Small intestine (tissue), 7 donors: ENCODE data around the gene ERF. TPM values are rescaled to one million over a fixed set of nuclear protein-coding genes. Genes with fewer than 3 reads are reported as not detected.
"Not testable (repeated sequence)": the region's sequence is repeated elsewhere in the genome, so short reads cannot be mapped to it uniquely, and the experiment has no call there.

Experiments used
- DNase-seq, 2 donors: peaks; one replicate each; pipeline versions ENCODE4 v3.0.0 to v3.0.0-alpha.2; 2013
- FAIRE-seq: peaks from 2 replicates; lab custom pipeline; 2012; peaks lifted over from hg19 to GRCh38; lab: Jason Lieb, UNC
- H3K27ac ChIP-seq, 3 donors: one replicate each; pipeline ENCODE4 v1.5.1; 2013; ENCODE audit warnings: low read length in 2 of 3, mild to moderate bottlenecking in 2 of 3, control low read depth in 1 of 3, inconsistent platforms in 1 of 3, low read depth in 1 of 3, moderate library complexity in 1 of 3
- H3K27me3 ChIP-seq, 3 donors: one replicate each; pipeline ENCODE4 v1.6.1; 2013; ENCODE audit warnings: low read length in 3 of 3, inconsistent platforms in 1 of 3; ENCODE audit not compliant: control insufficient read depth in 3 of 3, insufficient read depth in 3 of 3
- H3K36me3 ChIP-seq, 3 donors: one replicate each; pipeline ENCODE4 v1.6.1; 2013; ENCODE audit warnings: low read length in 3 of 3, inconsistent platforms in 1 of 3, low read depth in 1 of 3, mild to moderate bottlenecking in 1 of 3, moderate library complexity in 1 of 3; ENCODE audit not compliant: control insufficient read depth in 3 of 3, insufficient read depth in 2 of 3
- H3K4me1 ChIP-seq, 3 donors: one replicate each; pipeline ENCODE4 v1.6.1; 2013; ENCODE audit warnings: low read length in 2 of 3, inconsistent platforms in 1 of 3, low read depth in 1 of 3, mild to moderate bottlenecking in 1 of 3, moderate library complexity in 1 of 3; ENCODE audit not compliant: control insufficient read depth in 3 of 3, insufficient read depth in 2 of 3
- H3K4me3 ChIP-seq, 3 donors: one replicate each; pipeline ENCODE4 v1.5.1; 2013; ENCODE audit warnings: low read length in 3 of 3, control low read depth in 1 of 3, inconsistent platforms in 1 of 3, low read depth in 1 of 3, mild to moderate bottlenecking in 1 of 3, moderate library complexity in 1 of 3
- H3K9me3 ChIP-seq, 2 donors: one replicate each; pipeline ENCODE4 v1.6.1; 2013; ENCODE audit warnings: low read depth in 1 of 2, low read length in 1 of 2; ENCODE audit not compliant: control insufficient read depth in 2 of 2, insufficient read depth in 1 of 2
- WGBS, 3 donors: extraction: QIAGEN DNeasy Blood & Tissue Kit; methylation state at CpG; one replicate each; pipeline ENCODE4 v1.1.7; 2013; 5-methylcytosine and 5-hydroxymethylcytosine counted together
- polyA plus RNA-seq, 4 donors: library from polyadenylated mRNA; stranded (reverse) in 3 of 4; unstranded in 1 of 4; fragments of 200-250 nt in 3 of 4; fragments of 120-200 nt in 1 of 4; gene quantifications; one replicate each; pipeline versions ENCODE4 v1.2.1 to v1.2.3, GENCODE V29; 2013
- donor health status: healthy with polysubstance abuse.
- donor health status: control.
- donor health status: control.
- donor health status: Bipolar disorder and iron deficiency.
- donor health status: healthy.

The ERF gene
- polyA plus RNA-seq, 4 donors: 28.6 to 60.7 (median 41.7) TPM

DNA sequence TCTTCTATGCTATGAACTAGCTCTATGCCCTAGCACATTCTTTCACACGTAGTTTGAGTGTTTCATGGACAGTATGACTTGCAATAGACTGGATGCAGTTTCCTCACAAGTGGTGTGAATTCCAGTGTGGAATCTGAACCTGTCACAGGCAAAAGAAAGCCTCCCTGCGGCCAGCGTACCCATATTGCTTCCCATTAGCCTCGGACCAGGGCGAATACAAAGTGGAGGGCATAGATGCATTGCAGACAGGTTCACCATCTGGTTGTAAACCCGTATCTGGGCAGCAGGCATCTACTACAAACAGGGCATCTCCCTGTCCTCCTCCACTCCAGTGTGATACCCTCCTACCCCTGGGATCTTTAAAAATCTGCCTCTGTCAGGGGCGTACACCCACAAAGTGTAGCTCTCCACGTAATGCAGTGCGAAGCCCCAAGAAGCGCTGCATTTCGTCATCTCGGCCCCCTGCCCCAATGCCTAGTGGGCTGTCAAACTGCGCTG lies 12.8 kb upstream of the ERF start:
- Histone ChIP-seq H3K27me3 (no peaks in the 10 kb centered on the region), H3K4me1 (peaks cover 0 to 29% (median 7%) of the 10 kb centered on the region in 3 donors), H3K4me3 (peak overlapping the region in 2 of 3 donors; percentile 21 to 84), H3K36me3 (peaks cover 3 to 14% (median 3%) of the 10 kb centered on the region in 3 donors), H3K9me3 (no peaks in the 10 kb centered on the region), H3K27ac (peak overlapping the region; percentile 62 to 100 (median 97))
- WGBS, 3 donors: 5 to 12% (median 11%) methylated on average over 13 of the region's 13 CpGs
- FAIRE-seq: no peak
- no peak for DNase-seq

DNA sequence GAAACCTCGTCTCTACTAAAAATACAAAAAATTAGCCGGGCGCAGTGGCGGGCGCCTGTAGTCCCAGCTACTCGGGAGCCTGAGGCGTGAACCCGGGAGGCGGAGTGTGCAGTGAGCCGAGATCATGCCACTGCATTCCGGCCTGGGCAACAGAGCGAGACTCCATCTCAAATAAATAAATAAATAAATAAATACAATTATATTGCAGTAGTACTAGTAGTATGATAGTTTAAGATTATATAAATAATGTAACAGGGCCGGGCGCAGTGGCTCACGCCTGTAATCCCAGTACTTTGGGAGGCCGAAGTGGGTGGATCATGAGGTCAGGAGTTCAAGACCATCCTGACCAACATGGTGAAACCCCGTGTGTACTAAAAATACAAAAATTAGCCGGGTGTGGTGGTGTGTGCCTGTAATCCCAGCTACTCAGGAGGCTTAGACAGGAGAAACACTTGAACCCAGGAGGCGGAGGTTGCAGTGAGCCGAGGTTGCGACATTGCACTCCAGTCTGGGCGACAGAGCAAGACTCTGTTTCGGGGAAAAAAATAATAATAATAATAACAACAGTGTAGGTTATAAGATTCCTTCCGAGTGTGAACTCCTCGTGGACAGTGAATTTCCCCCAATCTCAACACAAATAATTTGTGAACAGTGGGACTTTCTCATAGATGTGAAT lies 12.1 kb upstream of the ERF start:
- not testable (repeated sequence) for H3K27me3 ChIP-seq, H3K4me3 ChIP-seq, H3K9me3 ChIP-seq, DNase-seq, H3K27ac ChIP-seq, FAIRE-seq, H3K36me3 ChIP-seq
- H3K4me1 ChIP-seq: peaks cover 0 to 29% (median 7%) of the 10 kb centered on the region in 3 donors
- WGBS, 3 donors: 91 to 95% (median 91%) methylated on average over 20 to 25 of the region's 25 CpGs

DNA sequence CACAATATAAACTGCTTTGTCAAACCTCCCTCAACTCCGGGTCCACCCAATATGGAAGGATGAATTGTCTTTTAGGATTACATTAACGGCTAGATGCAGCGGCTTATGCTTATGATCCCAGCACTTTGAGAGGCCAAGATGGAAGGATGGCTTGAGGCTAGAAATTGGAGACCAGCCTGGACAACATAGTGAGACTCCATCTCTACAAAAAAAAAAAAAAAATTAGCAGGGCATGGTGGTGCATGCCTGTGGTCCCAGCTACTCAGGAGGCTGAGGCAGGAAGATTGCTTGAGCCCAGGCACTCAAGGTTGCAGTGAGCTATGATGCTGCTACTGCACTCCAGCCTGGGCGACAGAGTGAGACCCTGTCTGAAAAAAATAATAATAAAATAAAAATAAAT lies 11.2 kb upstream of the ERF start:
- H3K27me3 ChIP-seq, H3K27ac ChIP-seq, FAIRE-seq, DNase-seq, H3K36me3 ChIP-seq, H3K4me3 ChIP-seq, H3K9me3 ChIP-seq: not testable (repeated sequence)
- WGBS, 3 donors: 94% methylated on average over 4 of the region's 4 CpGs
- peaks cover 0 to 19% (median 7%) of the 10 kb centered on the region in 3 donors for H3K4me1 ChIP-seq

DNA sequence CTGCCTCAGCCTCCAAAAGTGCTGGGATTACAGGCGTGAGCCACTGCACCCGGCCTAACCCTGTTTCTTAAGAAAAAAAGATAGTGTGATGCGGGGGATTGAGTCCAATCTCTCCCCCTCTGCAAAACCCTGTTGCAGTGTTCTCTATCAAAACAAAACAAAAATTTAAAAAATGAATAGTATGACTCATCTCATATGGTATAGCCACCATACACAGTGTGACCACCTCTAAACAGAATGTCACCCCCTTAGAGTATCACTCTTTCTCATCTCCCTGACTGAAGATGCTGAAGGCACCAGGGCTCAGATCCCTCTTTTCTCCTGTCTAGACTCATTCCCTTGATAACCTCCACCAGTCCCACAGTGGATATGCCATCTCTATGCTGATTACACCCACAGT lies 6.8 kb upstream of the ERF start:
- WGBS, 3 donors: 81 to 92% (median 89%) methylated on average over 3 of the region's 3 CpGs
- FAIRE-seq: no peak
- no peaks in the 10 kb centered on the region for H3K36me3 ChIP-seq
- H3K27me3 ChIP-seq: no peaks in the 10 kb centered on the region
- H3K27ac ChIP-seq: no peak overlapping the region
- no peak for DNase-seq
- no peaks in the 10 kb centered on the region for H3K9me3 ChIP-seq
- H3K4me3 ChIP-seq: no peak overlapping the region
- peaks cover 0 to 3% (median 0%) of the 10 kb centered on the region in 3 donors for H3K4me1 ChIP-seq

DNA sequence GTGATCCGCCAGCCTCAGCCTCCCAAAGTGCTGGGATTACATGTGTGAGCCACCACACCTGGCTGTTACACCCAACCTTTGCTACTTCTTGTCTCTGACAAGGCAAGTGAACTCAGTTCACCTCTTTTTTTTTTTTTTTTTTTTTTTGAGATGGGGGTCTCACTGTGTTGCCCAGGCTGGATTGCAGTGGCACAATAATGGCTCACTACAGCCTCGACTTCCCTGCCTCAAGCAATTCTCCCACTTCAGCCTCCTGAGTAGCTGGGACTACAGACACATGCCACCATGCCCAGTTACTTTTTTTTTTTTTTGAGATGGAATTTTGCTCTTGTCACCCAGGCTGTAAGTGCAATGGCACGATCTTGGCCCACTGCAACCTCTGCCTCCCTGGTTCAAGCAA lies 2.9 kb upstream of the ERF start:
- Histone ChIP-seq H3K27ac (peak overlapping the region in 1 of 3 donors; percentile 4), H3K4me1 (peaks cover 0 to 11% (median 0%) of the 10 kb centered on the region in 3 donors)
- FAIRE-seq, H3K4me3 ChIP-seq, H3K36me3 ChIP-seq, DNase-seq, H3K9me3 ChIP-seq, H3K27me3 ChIP-seq: not testable (repeated sequence)
- 56 to 77% (median 59%) methylated on average over 3 of the region's 3 CpGs for WGBS, 3 donors

DNA sequence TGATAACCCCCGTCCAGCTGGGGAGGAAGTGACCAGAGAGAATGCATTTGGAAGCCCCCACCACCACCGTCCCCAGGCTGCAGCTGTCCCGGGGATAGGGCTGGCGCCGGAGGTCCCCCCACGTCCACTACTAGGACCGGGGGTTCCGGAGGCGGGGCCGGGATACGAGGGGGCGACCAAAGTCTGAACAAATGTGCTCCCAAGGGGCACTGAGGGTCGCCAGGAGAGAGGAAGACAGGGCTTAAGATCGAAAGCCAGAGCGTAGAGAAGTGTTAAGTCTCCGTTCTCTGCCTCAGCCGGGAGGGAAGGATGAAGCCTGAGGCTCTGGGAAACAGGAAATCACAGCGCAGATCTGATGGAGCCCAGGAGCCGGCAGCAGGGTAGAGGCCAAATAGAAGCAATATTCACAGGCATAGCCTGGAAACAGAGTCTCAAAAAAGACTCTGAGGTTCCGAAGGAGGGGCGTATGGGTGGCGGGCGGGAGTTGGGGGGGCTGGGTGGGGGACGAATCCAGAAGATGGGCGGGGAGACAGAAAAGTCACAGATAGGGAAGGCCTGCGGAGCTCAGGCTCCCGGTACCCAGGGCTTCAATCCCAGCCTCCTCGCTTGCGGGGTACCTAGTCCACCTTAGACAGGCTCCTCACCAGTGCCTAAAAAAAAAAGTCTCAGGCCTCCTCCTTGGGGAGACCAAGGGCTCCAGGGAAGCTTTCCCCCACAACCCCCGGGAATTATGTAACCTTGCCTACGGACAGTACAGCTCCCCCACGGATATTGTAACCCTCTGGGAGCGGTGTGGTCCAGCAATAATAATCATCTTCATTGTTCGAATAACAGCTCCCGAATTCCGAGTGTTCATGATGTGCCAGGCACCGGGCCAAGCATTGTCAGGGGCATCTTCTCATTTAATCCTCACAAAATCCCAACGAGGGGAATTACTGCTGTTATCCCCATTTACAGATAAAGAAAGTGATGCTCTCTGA lies 1.1 kb upstream of the ERF start:
- Histone ChIP-seq H3K4me1 (peaks cover 6 to 26% (median 15%) of the 10 kb centered on the region in 3 donors), H3K27me3 (no peaks in the 10 kb centered on the region), H3K4me3 (peak overlapping the region; percentile 51 to 86 (median 66)), H3K27ac (peak overlapping the region; percentile 59 to 91 (median 88)), H3K36me3 (peaks cover 0 to 18% (median 0%) of the 10 kb centered on the region in 3 donors), H3K9me3 (no peaks in the 10 kb centered on the region)
- FAIRE-seq (no peak), DNase-seq (peak in 1 of 2 donors; percentile 68)
- 5 to 9% (median 6%) methylated on average over 38 of the region's 38 CpGs for WGBS, 3 donors

DNA sequence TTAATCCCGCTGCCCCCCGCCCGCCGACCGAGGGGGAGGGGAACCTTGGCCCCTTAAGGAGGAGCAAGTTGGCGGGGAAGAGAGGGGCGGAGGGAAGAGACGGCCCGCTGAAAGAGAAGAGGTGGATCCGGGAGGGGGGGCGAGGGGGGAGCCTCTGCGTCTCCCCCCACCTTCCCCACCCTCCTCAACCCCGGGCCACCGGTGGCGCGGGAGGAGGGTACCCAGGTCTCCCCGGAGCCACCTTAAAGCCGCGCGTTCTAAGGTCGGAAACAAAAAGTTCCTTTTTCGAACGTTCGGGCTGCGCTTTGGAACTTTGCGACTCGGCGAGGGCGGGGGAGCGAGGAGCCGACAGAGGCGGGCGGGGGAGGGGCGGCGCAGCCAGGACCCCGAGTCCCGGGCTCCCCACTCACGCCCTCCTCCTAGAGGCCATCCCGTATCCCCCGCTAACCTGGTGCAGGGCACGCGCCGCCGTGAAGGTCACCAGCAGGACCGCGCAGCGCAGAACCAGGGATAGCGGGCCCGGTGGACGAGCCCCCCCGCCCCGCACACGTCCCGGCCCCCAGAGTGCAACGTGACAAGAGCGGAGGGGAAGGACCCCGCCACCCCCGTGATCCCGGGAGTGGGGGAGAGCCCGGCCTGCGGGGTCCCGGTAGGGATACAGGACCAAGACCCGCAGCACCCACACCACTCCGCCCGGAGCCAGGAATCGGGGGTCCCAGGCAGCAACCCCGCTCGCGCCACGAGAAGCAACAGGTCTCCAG lies 659 bp downstream of the ERF start:
- no peaks in the 10 kb centered on the region for H3K9me3 ChIP-seq
- H3K27me3 ChIP-seq: no peaks in the 10 kb centered on the region
- peak overlapping the region; percentile 86 to 100 (median 88) for H3K4me3 ChIP-seq
- peaks cover 8 to 32% (median 16%) of the 10 kb centered on the region in 3 donors for H3K4me1 ChIP-seq
- FAIRE-seq: no peak
- 0% methylated on average over 33 to 69 of the region's 70 CpGs for WGBS, 3 donors
- H3K27ac ChIP-seq: peak overlapping the region; percentile 79 to 99 (median 97)
- peak; percentile 83 to 93 for DNase-seq
- peaks cover 0 to 36% (median 3%) of the 10 kb centered on the region in 3 donors for H3K36me3 ChIP-seq
